SIG-M5 treated with dmso at 0.1 percent for 504 hours (cell line): ENCODE data around the gene KRT75.
"Not testable (repeated sequence)": the region's sequence is repeated elsewhere in the genome, so short reads cannot be mapped to it uniquely, and the experiment has no call there.

Experiments
- DNase-seq: peaks from one replicate; lab custom pipeline; 2025; ENCODE audit not compliant: unreplicated experiment; lab: John Stamatoyannopoulos, UW

Gene KRT75

DNA sequence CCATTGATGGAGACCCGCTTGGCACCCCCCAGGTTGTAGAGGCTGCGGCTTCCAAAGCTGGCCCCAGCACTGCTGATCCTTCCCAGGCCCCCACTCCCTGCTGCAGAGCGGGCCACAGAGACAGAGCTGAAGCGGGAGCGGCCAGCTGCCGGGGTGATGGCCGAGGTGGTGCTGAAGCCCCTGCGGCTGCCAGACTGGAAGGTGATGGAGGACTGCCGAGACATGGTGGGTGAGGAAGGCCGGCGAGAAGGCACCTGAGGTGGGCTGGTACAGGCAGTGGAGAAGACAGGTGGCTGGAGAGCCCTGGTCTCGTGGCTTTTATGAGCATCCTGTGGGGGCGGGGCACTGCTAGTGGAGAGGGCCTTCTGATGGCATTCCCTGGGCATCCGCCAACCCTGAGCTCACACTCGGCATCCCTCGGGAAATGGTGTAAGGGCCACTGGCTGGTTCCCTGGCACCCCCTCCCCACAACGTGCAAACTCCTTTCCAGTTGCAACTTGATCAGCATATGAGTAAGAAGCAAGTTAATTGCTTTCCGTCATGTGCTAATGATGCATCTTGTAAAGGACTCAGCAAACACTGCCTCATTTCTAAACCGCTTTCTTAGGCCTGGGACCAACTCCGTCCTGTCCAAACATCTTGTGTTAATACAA is at the start of gene KRT75:
Gene KRT75 (minus strand): TSS at position 291 of the 653 bp plus-strand sequence. CDS start 67 bp downstream, at position 224.
- no peak for DNase-seq

DNA sequence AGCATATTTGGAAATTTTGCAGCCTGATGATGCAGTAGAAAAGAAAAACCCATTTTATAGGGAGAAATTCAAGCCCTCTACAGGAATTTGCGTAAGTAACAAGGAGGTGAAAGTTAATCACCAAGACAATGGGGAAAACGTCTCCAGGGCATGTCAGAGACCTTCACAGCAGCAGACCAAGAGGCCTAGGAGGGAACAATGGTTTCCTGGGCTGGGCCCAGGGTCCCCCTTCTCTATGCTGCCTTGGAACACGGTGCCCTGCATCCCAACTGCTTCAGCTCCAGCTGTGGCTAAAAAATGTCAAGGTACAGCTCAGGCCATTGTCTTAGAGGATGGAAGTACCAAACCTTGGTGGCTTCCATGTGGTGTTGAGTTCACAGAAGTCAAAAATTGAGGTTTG is 45.9 kb upstream of the KRT75 start:
- no peak for DNase-seq

DNA sequence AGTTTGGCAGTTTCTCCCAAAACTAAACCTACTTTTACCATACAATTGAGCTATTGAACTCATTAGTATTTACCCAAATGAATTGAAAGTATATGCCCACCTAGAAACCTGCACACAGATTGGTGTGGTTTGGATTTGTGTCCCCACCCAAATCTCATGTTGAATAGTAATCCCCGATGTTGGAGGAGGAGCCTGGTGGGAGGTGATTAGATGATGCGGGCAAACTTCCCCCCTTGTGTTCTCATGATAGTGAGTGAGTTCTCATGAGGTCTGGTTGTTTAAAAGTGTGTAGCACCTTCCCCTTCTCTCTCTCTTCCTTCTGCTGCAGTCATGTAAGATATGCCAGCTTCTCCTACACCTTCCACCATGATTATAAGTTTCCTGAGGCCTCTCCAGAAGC is 43.5 kb upstream of the KRT75 start:
- no peak for DNase-seq

GRCh38 chr12:52474212-52474611 is 40.0 kb upstream of the KRT75 start:
- no peak for DNase-seq

GRCh38 chr12:52473768-52474167 is 39.6 kb upstream of the KRT75 start, which contains the start of gene KRT6C:
KRT6C (minus strand) TSS chr12:52473805; CDS start chr12:52473737, 68 bp downstream.
- DNase-seq, result no peak

DNA sequence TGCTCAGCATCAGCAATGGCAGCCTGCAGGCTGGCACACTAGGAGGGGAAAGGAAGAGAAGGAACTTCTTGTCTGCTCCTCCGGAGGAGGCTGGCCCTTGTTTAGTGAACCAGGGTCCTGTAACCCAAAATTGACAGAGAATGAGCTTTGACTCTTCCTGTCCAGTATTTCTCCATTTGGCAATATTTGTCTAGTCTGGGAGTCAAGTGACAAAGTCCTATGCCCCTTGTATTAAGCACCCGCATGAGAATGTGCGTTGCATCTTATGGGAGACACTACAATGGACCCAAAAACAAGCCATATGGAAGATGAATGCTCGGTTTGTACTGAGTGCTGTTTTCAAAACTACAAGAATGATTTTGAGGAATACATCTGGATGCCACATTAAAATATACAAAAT is 35.7 kb upstream of the KRT75 start:
- no peak for DNase-seq

DNA sequence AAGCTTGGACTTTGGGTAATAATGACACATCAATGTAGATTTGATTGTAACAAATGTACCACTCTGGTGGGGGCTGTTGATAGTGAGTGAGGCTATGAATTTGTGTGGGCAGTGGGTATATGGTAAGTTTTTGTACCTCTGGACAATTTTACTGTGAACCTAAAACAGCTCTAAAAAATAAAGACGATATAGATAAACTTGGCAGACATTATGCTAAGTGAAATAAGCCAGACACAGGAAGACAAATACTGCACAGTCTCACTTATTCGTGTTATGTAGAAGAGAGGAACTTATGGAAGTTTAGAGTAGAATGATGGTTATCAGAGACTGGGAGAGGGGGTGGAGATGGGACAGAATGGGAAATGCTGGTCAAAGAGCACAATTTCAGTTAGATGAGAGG is 30.7 kb upstream of the KRT75 start:
- DNase-seq, result no peak

DNA sequence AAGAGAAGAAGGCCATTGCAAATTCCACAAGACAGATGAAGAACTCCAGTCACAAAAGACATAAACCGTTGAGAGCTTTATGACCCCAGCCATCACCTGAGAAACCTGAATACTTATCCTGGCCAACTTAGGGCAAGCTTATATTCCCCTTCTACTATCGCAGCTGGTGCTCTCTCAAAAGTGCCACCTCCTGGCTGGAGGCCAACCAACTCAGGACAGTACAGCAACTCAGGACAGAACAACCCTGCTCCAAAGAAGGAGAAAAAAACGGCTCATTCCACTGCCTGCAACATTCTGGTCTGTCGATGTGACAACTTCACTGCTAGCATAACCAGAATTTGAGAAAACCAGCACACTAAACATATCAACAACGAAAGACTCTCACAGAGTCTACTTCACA is 27.5 kb upstream of the KRT75 start:
- no peak for DNase-seq

DNA sequence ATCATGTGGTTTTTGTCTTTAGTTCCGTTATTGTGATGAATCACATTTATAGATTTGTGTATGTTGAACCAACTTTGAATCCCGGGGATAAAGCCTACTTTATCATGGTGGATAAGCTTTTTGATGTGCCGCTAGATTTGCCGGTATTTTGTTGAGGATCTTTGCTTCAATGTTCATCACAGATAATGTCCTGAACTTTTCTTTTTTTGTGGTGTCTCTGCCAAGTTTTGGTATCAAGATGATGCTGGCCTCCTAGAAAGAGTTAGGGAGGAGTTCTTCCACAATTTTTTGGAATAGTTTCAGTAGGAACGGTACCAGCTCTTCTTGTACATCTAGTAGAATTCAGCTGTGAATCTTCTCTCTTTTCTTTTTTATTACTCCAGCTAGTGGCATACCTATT is 24.7 kb upstream of the KRT75 start:
- DNase-seq, result no peak

- DNase-seq, result no peak
Measured at GRCh38 chr12:52455821-52456220, 21.6 kb upstream of the KRT75 start.

- no peak for DNase-seq
Measured at GRCh38 chr12:52454411-52455201, 20.4 kb upstream of the KRT75 start.

DNA sequence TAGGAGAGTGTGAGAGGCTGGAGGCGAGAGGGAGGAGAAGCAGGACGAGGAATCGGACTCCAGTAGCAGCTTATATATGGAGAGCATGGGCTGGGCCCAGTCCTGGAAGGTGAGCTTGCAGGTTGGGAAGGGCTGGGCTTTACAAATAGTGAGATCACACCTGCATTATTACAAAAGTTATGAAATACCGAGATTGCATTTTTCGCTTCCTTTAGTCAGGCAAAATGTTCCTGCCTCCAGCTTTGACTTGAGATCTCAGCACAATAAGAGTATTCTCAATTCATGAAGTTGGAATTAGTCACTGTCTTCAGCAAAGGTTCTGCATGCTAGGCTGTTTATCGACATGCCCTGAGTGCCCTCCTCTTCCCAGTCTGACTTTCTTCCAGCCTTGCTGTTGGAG is 17.9 kb upstream of the KRT75 start, which contains the start of gene KRT6B:
Gene KRT6B (minus strand): TSS at position 46 of the 400 bp plus-strand sequence. CDS start 68 bp downstream, outside the sequence.
- DNase-seq, result no peak

GRCh38 chr12:52448228-52448627 is 14.1 kb upstream of the KRT75 start:
- DNase-seq, result no peak

DNA sequence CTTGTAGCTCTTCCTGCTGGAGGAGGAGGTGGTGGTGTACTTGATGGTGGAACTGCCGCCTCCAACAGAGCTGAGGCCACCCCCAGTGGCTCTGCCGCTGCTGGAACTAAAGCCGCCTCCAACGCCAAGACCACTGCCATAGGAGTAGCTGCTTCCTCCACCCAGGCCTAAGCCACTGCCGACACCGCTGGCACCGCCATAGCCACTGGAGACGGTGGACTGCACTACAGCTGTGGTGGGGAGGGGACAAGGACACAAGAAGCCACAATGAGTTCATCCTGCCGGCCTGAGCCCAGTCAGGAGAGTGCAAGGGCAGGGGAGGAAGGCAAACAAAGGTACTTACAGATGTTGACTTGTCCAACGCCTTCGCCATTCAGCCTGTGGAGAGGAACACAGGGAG is 13.0 kb upstream of the KRT75 start:
- not testable (repeated sequence) for DNase-seq

- no peak for DNase-seq
Measured at GRCh38 chr12:52446367-52447045, 12.3 kb upstream of the KRT75 start.

GRCh38 chr12:52445876-52446275 is 11.7 kb upstream of the KRT75 start:
- no peak for DNase-seq

- no peak for DNase-seq
Measured at GRCh38 chr12:52444647-52445595, 10.8 kb upstream of the KRT75 start.

DNA sequence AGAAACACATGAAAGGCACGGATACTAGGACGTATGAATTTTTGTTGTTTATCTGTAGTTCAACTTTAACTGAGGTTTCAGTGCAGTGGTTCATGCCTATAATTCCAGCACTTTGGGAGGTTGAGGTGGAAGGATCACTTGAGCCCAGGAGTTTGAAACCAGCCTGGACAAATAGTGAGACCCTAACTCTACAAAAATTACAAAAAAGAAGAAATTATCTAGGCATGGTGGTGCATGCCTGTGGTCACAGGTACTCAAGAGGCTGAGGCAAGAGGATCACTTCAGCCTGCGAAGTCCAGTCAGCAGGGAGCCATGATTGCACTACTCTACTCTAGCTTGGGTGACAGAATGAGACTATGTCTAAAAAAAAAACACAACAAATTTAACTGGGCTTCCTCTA is 9.8 kb upstream of the KRT75 start:
- no peak for DNase-seq

GRCh38 chr12:52442600-52443061 is 8.5 kb upstream of the KRT75 start:
- no peak for DNase-seq

DNA sequence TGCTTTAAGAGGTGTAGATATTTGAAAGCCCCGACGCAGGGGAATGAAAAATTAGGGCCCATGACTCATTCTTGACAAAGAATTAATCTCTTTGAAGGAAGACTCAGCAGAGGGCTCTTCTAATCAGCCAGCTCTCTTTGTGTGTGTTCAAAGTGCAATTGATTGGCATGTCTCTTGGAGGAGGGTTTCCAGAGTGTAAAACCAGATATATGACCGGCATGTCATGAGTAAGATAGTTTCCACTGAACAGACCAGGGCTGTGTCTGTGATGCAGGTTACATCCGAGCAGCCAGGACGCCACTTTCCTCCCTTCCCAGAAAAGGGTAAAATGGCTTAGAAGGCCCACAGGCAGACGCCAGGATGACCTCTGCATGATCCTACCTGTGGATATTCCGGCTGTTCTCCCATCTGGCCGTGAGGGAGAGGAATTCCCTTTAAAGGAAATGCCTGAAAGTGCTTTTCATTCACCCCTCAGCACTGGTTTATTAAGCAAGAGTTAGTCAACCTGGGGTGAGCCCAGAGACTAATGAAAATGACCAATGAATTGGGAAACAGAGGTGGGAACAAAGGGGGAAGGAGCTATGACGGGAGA is 7.2 kb upstream of the KRT75 start:
- no peak for DNase-seq
